Stimulated activated CD4-positive, alpha-beta T cell treated with anti-CD3 and anti-CD28 coated beads, TNF-alpha, amount 100 ng/mL, for 4 hours (primary cell): ENCODE results near the gene ACOXL.

Experiments
- DNase-seq, 3 experiments: peaks; one replicate each; pipeline ENCODE4 v3.0.0-alpha.2; 2020; ENCODE audit warnings: low read depth in 3 of 3

The ACOXL gene

GRCh38 chr2:111011218-111011617 is 278.8 kb downstream of the ACOXL start:
- no peak for DNase-seq

- DNase-seq, result no peak
Observed at GRCh38 chr2:111015283-111015995, 283.1 kb downstream of the ACOXL start.

GRCh38 chr2:111017034-111017622 is 284.8 kb downstream of the ACOXL start:
- DNase-seq, result no peak

DNA sequence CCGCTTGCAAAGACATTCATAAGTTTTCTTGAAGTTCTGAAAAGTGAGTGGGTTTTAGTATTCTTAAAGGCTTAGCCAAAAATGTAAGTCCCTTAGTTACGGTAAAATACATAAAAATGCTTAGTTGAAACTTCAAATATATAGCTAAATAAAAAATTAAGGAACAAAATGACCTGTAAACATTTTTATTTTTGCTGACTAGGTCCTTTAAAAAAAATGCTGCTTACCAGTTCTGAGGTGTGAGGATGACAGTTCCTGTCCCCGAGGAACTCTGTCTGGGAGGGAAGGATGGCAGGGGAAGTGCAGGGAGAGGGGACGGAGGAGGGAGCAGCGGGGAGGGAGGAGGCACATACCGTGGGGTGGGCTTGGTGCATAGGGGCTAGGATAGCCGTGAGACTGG is 285.5 kb downstream of the ACOXL start:
- DNase-seq, result no peak

DNA sequence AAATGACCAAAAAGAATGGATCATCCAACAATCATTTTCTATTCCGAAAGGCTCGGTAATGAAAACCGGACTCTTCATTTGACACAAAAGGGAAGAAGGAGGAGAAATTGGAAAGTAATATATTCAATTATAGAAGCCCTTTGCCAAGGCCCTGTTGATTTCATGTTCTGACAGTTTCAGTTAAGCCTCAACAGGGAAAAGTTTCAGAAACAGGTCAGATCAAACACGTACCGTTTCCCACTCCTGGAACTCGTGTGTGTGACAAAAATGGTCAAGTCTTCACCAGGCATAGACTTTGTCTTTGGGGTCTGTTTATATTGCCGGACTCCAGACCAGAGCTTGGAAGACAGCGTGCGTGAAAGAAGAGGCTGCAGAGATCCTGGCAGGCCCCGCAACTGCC is 287.0 kb downstream of the ACOXL start:
- no peak for DNase-seq

GRCh38 chr2:111022633-111023032 is 290.3 kb downstream of the ACOXL start:
- no peak for DNase-seq

- DNase-seq, result no peak
Observed at GRCh38 chr2:111024496-111024895, 292.1 kb downstream of the ACOXL start.

GRCh38 chr2:111025288-111025687 is 292.9 kb downstream of the ACOXL start:
- no peak for DNase-seq

DNA sequence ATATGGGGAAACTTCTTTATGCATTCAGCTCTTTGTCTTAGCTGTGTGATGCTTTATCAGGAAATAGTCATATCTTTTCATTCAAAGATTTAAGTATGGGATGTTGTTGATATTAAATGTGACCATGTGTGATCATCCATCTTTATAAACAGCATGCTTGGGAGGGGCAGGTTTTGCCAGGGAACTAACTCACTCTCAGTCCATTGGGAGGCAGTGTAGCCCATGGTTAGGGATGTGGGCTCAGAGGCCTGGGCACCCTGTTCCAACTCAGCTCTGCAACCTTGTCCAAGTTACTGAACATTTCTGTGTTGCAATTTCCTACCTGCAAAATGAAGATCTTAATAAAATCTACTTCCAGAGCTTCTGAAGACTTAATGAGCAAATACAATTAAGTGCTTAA is 296.3 kb downstream of the ACOXL start:
- DNase-seq, result no peak

GRCh38 chr2:111029181-111029927 is 297.0 kb downstream of the ACOXL start:
- DNase-seq, result no peak

DNA sequence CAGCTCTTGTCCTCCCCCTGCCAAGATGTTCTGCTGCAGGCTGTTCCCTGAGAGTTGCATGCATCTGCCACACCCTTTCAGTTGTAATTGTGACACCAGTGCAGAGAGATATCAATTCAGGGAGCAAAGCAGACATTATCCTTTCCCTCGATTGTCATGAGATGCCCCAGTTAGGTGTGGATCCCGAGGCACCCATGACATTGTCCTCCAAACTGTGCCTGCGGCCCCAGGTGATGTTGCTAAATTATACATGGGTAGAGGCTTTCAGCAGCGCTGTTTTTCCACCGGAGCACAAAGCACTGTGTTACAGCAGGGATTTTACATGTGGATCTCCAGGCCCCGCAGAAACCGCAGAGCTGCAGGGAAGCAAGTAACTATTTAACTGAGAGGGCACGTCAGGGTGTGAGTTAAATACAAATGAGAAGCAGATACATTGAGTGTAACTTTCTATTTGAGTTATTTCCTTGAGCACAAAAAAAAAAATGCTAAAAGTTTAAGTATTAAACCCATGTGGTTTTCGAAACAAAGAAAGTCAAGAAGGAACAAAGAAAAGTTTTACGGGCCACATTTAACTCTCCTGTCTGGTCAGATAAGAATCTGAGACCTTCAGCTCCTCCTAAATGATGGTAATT is 298.0 kb downstream of the ACOXL start:
- DNase-seq, result no peak

DNA sequence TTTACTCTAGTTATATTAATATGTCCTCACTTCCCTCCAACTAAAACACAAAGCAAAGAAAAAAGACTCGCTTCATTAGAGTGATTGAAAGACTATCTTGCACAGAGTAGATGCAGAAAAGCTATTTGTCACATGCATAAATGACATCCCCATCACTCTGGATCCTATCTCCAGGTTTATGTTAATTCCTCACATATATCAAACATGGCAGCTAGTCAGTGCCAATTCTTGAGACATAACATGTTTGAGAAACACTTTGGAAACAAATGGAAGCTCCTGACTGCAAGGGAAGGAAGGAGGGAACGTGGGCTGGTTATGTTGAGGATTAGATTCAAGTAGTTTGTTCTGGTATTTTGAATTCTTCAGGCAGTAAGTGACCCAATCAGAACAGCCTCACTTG is 298.6 kb downstream of the ACOXL start:
- no peak for DNase-seq

DNA sequence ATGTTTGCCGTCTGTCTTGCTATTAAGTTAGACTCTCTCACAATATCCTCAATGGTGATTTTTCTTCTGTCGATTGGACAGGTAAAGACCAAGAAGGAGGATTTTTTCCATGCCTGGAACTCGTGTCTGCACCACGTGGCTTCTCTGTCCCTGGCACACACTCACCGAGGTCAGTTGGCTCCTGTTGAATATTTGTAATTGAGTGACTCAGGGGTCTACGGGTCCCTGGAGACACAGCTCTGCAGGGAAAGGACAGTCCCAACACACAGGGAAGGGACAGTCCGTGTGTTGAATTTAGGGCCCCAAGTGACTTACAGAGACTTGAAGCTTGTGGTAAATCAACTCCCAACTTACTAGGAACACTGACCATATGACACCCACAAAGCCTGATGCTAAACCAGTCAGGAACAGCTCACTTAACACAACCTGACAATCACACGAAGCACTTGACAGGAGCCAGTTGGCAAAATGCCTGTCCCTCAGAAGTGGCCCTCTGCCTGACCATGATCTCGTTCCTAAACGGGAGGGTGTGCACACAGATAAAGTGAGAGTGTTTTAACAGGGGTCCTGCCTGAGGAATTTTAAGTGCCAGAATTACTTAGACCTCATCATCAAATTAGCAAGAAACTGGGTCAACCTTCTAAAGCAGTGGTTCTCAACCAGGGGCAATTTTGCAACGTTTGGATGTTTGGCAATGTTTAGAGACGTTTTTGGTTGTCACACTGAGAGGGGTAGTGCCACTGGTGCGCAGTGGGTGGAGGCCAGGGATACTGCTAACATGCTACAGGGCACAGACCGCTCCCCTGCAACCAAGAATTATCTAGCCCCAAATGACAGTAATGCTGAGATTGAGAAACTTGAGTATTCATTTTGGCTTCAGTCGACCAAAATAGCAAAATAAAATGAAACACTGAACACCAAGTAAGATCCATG is 299.4 kb downstream of the ACOXL start:
- no peak for DNase-seq

GRCh38 chr2:111032721-111033429 is 300.5 kb downstream of the ACOXL start:
- no peak for DNase-seq

DNA sequence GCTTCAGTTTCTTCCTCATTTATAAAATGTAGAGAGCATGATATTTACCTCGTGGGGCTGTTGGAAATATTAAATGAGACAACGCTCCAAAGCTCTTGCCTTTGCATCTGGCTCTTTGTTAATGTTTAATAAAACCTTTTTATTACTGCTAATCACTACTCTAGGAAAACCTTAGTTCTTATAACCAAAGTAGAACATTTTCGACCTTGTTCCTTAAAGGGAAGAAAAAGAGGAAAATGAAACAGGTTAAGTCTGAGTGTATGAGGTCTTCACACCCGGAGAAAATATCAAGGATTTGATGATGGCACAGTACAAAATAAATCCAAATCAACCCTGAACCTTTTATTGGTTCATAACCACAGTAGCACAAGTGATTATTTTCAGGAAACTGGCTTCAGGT is 301.8 kb downstream of the ACOXL start:
- no peak for DNase-seq

GRCh38 chr2:111034606-111035005 is 302.2 kb downstream of the ACOXL start:
- DNase-seq, result no peak

GRCh38 chr2:111035830-111036441 is 303.6 kb downstream of the ACOXL start:
- no peak for DNase-seq

DNA sequence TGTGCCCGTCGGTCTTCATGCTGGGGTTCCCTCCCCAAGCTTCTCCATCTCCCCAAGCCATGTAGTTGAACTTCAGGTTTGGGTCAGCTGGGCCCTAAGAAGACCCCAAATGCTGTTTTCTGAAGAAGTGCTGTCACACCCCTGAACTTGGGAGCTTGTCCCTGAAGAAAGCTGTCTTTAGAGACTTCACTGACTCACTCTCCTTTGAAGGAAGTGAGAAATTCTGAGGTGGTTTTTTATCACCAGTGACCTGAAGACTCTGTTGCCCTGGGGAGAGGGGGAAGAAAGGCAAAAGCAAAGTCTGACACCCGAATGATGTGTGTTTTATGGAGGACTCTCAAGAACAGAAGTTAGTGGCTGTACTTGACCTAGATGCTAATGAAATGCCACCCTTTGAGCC is 304.8 kb downstream of the ACOXL start:
- no peak for DNase-seq

DNA sequence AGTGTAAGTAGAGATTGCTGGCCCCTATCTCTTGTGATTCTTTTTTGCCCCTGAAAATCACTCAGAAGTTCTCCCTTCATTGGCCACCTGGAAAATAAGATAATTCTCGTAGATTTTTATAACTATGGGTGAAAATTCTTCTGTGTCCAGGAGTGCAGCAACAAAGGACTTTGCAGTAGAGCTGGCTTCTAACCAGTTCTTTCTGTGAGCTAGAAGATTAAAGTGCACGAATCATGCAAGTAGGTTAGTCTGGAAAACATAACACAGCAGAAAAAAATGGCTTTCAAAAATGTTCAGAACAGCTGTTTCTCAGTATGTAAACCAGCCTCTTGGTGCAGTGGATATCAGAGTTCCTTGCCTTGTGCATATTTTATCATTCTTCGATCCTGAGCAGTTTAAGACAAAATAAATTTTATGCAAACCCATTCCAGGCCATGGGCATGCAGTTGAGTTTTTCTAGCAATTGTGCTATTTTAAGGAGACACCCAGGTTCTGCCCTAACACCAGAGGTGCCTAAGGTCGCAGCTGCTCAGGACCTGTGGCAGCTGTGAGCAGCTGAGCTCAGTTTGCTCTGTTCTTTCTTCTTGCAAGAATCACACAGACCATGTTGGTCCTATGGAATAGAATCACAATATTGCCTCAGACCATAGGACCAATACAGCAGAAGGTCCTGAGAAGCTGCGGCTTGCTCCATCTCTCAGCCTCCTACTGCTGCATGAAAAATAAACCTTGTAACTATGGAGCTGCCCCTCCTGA is 307.4 kb downstream of the ACOXL start:
- no peak for DNase-seq
